Activated CD4-positive, CD25-positive, alpha-beta regulatory T cell (primary cell): ENCODE measurements around the gene CEACAM16.
"Not testable (repeated sequence)": the region's sequence is repeated elsewhere in the genome, so short reads cannot be mapped to it uniquely, and the experiment has no call there.

ENCODE experiments used
- DNase-seq, 4 experiments: peaks; one replicate each; lab custom pipeline; 2025; lab: John Stamatoyannopoulos, UW

CEACAM16 gene

GRCh38 chr19:44677019-44677811 is 21.7 kb upstream of the CEACAM16 start:
- no peak for DNase-seq

GRCh38 chr19:44680536-44680935 is 18.4 kb upstream of the CEACAM16 start:
- no peak for DNase-seq

- DNase-seq: no peak
Observed at GRCh38 chr19:44681992-44682790, 16.8 kb upstream of the CEACAM16 start.

GRCh38 chr19:44682807-44683206 is 16.1 kb upstream of the CEACAM16 start:
- no peak for DNase-seq

- DNase-seq: no peak
Observed at GRCh38 chr19:44683434-44684210, 15.3 kb upstream of the CEACAM16 start.

GRCh38 chr19:44684396-44684795 is 14.6 kb upstream of the CEACAM16 start:
- DNase-seq: not testable (repeated sequence)

GRCh38 chr19:44684892-44685863 is 13.8 kb upstream of the CEACAM16 start:
- DNase-seq: no peak

GRCh38 chr19:44685877-44686276 is 13.1 kb upstream of the CEACAM16 start:
- no peak for DNase-seq

- DNase-seq: no peak
Observed at GRCh38 chr19:44686896-44687295, 12.1 kb upstream of the CEACAM16 start.

GRCh38 chr19:44687888-44688287 is 11.1 kb upstream of the CEACAM16 start:
- no peak for DNase-seq

GRCh38 chr19:44689290-44690130 is 9.4 kb upstream of the CEACAM16 start:
- peak; percentile 65 to 79 (median 71) for DNase-seq

GRCh38 chr19:44690131-44690440 is 8.9 kb upstream of the CEACAM16 start:
- DNase-seq: no peak

- DNase-seq: no peak
Observed at GRCh38 chr19:44692379-44692721, 6.6 kb upstream of the CEACAM16 start.

- DNase-seq: no peak
Observed at GRCh38 chr19:44694184-44694579, 4.8 kb upstream of the CEACAM16 start.

- no peak for DNase-seq
Observed at GRCh38 chr19:44696939-44697669, 1.8 kb upstream of the CEACAM16 start.

- no peak for DNase-seq
Observed at GRCh38 chr19:44697670-44698034, 1.3 kb upstream of the CEACAM16 start.

GRCh38 chr19:44700547-44700946 is 1.6 kb downstream of the CEACAM16 start:
- no peak for DNase-seq

GRCh38 chr19:44701228-44701627 is 2.3 kb downstream of the CEACAM16 start:
- no peak for DNase-seq

- no peak for DNase-seq
Observed at GRCh38 chr19:44702551-44703176, 3.7 kb downstream of the CEACAM16 start.
